Progenitor cell of endocrine pancreas (in vitro differentiated cells): Measurements from ENCODE around the gene POTEG. TPM values are rescaled to one million over a fixed set of nuclear protein-coding genes. Genes with fewer than 3 reads are reported as not detected.
"Not testable (repeated sequence)": the region's sequence is repeated elsewhere in the genome, so short reads cannot be mapped to it uniquely, and the experiment has no call there.

Experiments
- DNase-seq: peaks from one replicate; pipeline ENCODE4 v3.0.0; 2021; ENCODE audit warnings: low spot score; ENCODE audit not compliant: unreplicated experiment
- H3K27ac Mint-ChIP-seq: 2 replicates; pipeline ENCODE4 v1.8.0; 2021; ENCODE audit warnings: mild to moderate bottlenecking, moderate library complexity, mixed read lengths
- H3K27me3 Mint-ChIP-seq: 2 replicates; pipeline ENCODE4 v1.8.0; 2021; ENCODE audit warnings: mixed read lengths
- H3K36me3 Mint-ChIP-seq: 2 replicates; pipeline ENCODE4 v1.8.0; 2022; ENCODE audit warnings: mixed read lengths; ENCODE audit not compliant: insufficient read depth
- H3K4me1 Mint-ChIP-seq: 2 replicates; pipeline ENCODE4 v1.8.0; 2021; ENCODE audit warnings: low read depth, mixed read lengths
- H3K4me3 Mint-ChIP-seq: 2 replicates; pipeline ENCODE4 v1.8.0; 2021; ENCODE audit warnings: low read depth, mild to moderate bottlenecking, moderate library complexity, mixed read lengths
- H3K9me3 Mint-ChIP-seq: 2 replicates; pipeline ENCODE4 v1.8.0; 2021; ENCODE audit warnings: low read depth, mixed read lengths
- long read RNA-seq: library from polyadenylated mRNA; unstranded; transcript quantifications from one replicate; pipeline ENCODE4 v2.0.0, GENCODE V29; 2020
- total RNA-seq: library from RNA; stranded (reverse); gene quantifications from 2 replicates; pipeline ENCODE4 v1.2.1, GENCODE V29; 2021

Gene POTEG
- total RNA-seq: not detected in 2 replicates
- long read RNA-seq: 0 reads

DNA sequence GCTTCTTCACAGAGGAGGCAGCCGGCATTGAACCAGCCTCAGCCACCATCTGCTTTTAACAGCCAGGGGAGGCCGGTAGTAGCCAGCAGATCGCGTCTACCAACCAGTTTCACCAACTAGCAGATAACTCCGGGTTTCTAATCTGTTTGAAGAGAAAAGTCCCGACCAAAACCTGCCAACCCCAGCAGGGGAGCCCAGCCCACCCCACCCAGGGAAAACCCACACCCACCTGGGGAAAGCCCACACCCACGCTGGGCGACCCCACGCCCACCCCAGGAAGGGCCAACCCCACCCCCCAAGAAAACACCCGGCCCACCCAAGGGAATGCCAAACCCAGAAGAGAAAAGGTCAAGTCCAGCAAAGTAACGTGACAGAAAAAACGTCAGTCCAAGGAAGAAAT lies at the start of gene POTEG:
Gene POTEG (minus strand): TSS at position 101 of the 400 bp plus-strand sequence. CDS start 52 bp downstream, at position 49.
- not testable (repeated sequence) for H3K36me3 Mint-ChIP-seq, H3K4me1 Mint-ChIP-seq, H3K9me3 Mint-ChIP-seq, DNase-seq, H3K4me3 Mint-ChIP-seq, H3K27ac Mint-ChIP-seq, H3K27me3 Mint-ChIP-seq

DNA sequence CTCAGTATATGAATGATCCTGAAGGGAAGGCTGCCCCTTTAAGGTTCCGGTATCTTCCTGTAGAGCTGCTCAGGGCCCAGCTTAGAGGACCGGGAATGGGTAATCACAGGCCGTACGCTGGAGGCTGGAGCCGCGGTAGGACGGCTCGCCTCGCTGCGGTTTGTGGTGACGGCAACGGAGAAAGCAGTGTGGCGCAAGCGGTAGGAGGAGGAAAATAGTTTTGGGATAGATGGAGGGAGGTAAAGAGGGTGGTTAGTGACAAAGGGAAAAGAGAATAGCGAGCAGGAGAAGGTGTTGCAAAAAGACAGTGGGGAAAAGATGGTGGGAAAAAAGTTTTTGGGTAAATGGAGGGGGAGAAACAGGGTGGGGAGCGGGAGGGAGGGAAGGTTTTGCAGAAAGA lies 48.0 kb upstream of the POTEG start:
- not testable (repeated sequence) for DNase-seq, H3K27ac Mint-ChIP-seq, H3K27me3 Mint-ChIP-seq, H3K4me3 Mint-ChIP-seq, H3K36me3 Mint-ChIP-seq, H3K4me1 Mint-ChIP-seq, H3K9me3 Mint-ChIP-seq

DNA sequence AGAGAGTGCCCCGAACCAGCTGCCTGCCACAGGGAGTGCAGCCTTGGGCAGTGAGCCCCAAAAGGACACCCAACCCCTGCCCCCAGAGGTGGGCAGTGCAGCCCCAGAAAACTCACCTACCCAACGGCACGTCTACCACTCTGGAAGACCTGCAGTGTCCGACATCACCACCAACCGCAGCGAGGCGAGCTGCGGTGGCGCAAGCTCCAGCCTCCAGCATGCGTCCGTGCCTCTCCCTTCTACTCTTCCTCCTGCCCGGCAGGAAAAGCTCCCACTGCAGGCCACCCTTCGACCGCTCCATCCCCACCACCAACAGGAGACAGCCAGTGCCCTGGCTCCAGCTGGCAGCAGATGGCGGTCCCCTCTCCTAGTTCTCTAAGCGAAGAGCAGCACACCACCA lies 47.3 kb upstream of the POTEG start:
- not testable (repeated sequence) for H3K9me3 Mint-ChIP-seq, H3K4me3 Mint-ChIP-seq, DNase-seq, H3K4me1 Mint-ChIP-seq, H3K27ac Mint-ChIP-seq, H3K27me3 Mint-ChIP-seq, H3K36me3 Mint-ChIP-seq

DNA sequence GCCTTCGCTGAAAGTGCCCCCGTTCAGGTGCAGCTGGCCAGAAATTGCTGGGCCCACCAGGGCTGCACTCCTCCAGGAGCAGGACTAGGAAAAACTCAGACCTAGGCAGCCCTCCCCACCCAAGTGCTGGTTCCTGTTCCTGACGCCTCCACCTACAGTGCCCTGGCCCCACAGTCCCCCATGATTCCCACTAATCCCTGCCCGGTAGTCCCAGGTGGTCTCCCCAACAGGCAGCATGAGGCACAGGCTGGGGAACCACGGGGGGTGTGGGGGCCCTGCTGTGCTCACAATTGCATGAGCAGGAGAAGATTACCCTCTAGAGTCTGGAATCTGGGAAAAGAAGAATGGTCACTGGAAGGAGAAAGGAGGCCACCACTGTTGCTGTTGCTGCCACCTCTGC lies 46.4 kb upstream of the POTEG start:
- not testable (repeated sequence) for DNase-seq, H3K9me3 Mint-ChIP-seq, H3K27me3 Mint-ChIP-seq, H3K36me3 Mint-ChIP-seq, H3K4me3 Mint-ChIP-seq, H3K4me1 Mint-ChIP-seq, H3K27ac Mint-ChIP-seq

DNA sequence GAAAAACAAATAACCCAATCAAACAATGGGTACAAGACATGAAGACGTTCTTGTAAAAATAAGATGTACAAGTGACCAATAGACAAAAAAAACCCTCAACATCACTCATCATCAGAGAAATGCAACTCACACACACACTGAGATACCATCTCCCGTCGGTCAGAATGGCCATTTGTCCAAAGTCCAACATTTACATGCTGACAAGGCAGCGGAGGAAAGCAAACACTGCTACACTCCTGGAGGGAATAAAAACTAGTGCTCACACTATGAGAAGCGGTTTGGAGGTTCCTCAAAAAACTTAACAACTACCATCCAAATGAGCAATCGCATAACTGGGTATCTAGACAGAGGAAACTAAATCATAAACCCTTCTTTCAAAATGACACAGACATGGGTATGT lies 11.6 kb upstream of the POTEG start:
- H3K36me3 Mint-ChIP-seq, H3K9me3 Mint-ChIP-seq, H3K4me1 Mint-ChIP-seq, DNase-seq, H3K27me3 Mint-ChIP-seq, H3K27ac Mint-ChIP-seq, H3K4me3 Mint-ChIP-seq: not testable (repeated sequence)

DNA sequence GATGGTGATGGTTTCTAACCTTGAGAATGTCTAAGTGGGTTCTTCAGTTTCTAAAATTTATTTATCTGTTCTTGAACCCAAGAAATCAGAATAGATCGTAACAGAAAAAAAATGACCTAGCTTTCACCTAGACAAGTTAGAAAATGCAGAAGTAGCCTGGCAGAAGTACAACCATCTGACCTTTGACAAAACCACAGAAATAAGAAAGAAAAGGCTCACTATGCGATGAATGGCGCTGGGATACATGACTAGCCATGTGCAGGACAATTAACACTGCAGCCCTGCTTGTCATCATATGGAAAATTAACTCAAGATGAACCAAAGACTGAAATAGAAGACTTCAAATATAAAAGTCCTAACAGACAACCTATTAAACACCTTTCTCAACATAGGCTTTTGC lies 5.7 kb upstream of the POTEG start:
- H3K27ac Mint-ChIP-seq, DNase-seq, H3K27me3 Mint-ChIP-seq, H3K9me3 Mint-ChIP-seq, H3K36me3 Mint-ChIP-seq, H3K4me1 Mint-ChIP-seq, H3K4me3 Mint-ChIP-seq: not testable (repeated sequence)

DNA sequence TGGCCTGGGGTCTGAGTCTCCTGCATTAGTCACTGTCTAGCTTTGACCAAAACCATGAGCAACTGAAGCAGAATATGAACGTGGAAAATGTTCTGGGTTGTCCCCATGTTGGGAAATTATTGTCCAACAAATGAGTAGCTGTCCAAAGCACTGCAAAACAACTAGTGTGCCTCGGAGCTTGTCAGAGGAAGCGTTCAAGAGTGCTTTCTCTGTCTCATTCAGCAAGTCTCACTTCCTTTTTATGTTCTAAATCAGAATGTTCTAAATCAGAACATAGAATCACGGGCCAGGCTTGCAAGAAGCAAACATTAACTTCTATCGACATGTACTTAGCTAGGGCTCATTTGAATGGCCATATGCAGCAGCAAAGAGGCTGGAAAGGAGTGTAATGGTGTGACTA lies 5.1 kb upstream of the POTEG start:
- not testable (repeated sequence) for H3K9me3 Mint-ChIP-seq, H3K4me1 Mint-ChIP-seq, H3K36me3 Mint-ChIP-seq, DNase-seq, H3K27me3 Mint-ChIP-seq, H3K27ac Mint-ChIP-seq, H3K4me3 Mint-ChIP-seq

DNA sequence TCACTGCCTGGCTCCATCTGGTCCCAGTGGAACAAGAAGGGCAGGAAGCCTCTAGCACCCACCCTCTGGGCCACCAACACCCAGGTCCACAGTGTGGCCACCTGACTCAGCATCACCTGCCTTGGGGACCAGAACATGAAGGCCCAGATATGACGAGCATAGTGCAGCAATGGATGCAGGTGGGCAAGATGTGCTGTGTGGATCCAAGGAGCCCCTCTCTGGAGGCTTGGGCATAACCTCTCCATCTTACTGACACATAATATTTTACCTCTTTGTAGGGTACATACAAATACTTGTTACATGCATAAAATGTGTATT lies 2.9 kb upstream of the POTEG start:
- H3K36me3 Mint-ChIP-seq, H3K27me3 Mint-ChIP-seq, DNase-seq, H3K4me1 Mint-ChIP-seq, H3K9me3 Mint-ChIP-seq, H3K4me3 Mint-ChIP-seq, H3K27ac Mint-ChIP-seq: not testable (repeated sequence)

DNA sequence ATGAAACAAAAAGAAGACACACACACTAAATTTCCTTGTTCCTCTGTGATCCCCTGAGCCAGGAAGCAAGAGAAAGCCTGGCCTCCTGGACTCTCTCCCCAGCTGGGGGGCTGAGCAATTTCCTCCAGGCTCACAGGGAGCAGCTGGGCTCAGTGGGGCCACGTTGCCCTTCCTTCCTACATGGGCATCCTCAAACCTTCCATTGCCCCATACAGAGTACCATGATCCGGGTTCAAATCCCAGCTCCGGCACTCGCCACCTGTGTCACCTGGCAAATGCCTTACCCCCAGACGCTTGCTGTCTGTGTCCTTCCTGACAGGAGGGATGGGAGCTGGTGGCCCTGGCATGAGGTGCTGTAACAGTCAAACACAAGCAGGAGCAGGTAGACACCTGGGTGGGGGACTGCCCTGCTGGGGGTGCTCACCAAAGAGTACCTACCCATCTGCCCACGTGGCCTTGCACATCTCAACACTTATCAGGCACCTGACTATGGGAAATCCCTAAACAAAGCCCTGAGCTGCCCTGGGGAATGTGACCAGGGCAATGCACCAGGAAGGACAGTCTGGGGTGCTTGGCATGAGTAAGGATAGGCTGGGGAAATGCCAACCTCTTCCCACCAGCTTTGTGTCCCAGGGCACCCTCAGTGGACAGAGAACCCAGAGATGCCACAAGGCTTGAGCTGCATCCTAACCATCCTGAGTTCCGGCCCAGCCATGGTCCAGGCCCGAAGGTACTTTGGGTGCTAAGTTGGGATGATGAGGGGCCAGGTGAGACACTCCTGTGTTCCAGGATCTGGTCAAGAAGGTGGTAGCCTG lies 2.4 kb upstream of the POTEG start:
- H3K27me3 Mint-ChIP-seq, H3K9me3 Mint-ChIP-seq, H3K4me3 Mint-ChIP-seq, H3K27ac Mint-ChIP-seq, DNase-seq, H3K36me3 Mint-ChIP-seq, H3K4me1 Mint-ChIP-seq: not testable (repeated sequence)

DNA sequence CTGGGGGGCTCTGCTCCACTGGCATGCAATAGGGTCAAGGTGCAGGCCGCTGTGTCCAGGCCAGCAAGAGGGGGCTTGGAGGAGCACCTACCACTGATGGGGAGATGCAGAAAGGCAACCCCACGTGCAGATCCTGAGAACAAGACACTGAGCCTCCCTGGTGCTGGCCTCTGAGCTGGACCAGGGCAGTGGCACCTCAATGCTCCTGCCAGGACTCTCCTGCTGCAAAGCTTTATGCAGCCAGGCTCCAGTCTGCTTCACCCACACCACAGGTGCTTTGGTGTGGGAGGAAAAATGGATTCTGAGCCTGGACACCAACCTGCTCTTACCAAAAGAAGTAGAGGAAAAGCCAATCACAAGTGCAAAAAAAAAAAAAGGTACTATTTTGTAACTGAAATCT lies 1.7 kb upstream of the POTEG start:
- not testable (repeated sequence) for H3K9me3 Mint-ChIP-seq, H3K27ac Mint-ChIP-seq, H3K4me3 Mint-ChIP-seq, H3K36me3 Mint-ChIP-seq, DNase-seq, H3K4me1 Mint-ChIP-seq, H3K27me3 Mint-ChIP-seq

DNA sequence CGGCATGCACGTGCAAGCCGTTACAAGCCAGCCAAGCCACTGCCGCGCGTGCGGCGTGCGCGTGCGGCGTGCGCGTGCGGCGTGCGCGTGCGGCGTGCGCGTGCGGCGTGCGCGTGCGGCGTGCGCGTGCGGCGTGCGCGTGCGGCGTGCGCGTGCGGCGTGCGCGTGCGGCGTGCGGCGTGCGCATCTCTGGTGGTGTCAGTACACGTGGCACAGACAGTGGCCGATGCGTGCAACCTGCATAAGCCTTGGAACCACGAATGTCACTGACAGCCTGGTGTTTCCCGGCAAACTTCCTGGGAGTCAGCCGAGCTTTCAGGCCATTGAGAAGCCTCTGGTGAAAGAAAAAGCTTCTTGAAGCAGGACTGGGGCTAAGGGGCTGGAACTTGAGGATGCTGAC lies 750 bp upstream of the POTEG start:
- H3K4me3 Mint-ChIP-seq, H3K36me3 Mint-ChIP-seq, H3K27ac Mint-ChIP-seq, DNase-seq, H3K9me3 Mint-ChIP-seq, H3K4me1 Mint-ChIP-seq, H3K27me3 Mint-ChIP-seq: not testable (repeated sequence)

DNA sequence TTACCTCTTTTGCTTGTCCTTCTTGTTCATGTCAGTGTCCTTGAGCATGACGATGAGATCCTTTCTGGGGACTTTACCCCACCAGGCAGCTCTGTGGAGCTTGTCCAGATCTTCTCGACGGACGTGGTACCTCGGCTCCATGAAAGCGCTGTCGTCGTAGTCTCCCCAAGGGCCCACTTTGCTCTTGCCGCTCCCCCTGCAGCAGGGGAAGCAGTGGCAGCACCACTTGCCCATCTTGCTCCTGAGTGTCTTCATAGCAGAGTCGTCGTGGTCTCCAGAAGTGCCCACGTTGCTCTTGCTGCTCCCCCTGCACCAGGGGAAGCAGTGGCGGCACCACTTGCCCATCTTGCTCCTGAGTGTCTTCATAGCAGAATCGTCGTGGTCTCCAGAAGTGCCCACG lies 376 bp downstream of the POTEG start:
- not testable (repeated sequence) for DNase-seq, H3K9me3 Mint-ChIP-seq, H3K27ac Mint-ChIP-seq, H3K36me3 Mint-ChIP-seq, H3K27me3 Mint-ChIP-seq, H3K4me1 Mint-ChIP-seq, H3K4me3 Mint-ChIP-seq

DNA sequence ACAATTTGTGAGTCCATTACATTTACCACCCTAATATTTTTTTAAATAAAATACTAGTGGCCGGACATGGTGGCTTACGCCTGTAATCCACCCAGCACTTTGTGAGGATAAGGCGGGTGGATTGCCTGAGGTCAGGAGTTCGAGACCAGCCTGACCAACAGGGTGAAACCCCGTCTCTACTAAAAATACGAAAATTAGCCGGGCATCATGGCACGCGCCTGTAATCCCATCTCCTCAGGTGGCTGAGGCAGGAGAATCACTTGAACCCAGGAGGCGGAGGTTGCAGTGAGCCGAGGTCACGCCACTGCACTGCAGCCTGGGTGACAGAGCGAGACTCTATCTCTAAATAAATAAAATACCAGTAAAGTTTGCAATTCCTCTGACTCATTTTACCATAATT lies 25.6 kb downstream of the POTEG start:
- H3K4me1 Mint-ChIP-seq: not testable (repeated sequence)

DNA sequence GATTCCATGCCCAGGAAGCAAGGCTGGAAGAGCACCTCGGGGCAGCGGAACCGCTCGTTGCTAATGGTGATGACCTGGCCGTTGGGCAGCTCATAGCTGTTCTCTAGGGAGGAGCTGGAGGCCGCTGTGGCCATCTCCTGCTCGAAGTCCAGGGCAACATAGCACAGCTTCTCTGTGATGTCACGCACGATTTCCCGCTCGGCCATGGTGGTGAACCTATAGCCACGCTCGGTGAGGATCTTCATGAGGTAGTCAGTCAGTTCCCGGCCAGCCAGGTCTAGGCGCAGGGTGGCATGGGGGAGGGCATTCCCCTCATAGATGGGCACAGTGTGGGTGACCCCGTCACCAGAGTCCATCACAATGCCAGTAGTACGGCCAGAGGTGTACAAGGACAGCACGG lies 32.0 kb downstream of the POTEG start:
- H3K9me3 Mint-ChIP-seq, H3K27ac Mint-ChIP-seq: not testable (repeated sequence)

More for the DNA sequence above, 25.6 kb downstream of the POTEG start:
- H3K9me3 Mint-ChIP-seq, DNase-seq, H3K27ac Mint-ChIP-seq, H3K27me3 Mint-ChIP-seq, H3K4me3 Mint-ChIP-seq, H3K36me3 Mint-ChIP-seq: not testable (repeated sequence)

More for the DNA sequence above, 32.0 kb downstream of the POTEG start:
- not testable (repeated sequence) for H3K4me3 Mint-ChIP-seq, DNase-seq, H3K36me3 Mint-ChIP-seq, H3K27me3 Mint-ChIP-seq, H3K4me1 Mint-ChIP-seq
